ENCODE results near the gene ADI1. TPM values are rescaled to one million over a fixed set of nuclear protein-coding genes. Genes with fewer than 3 reads are reported as not detected.

Gene ADI1
- total and polyA plus RNA-seq, 10 of the 15 experiments (the other 5 are each of a cell fraction or from before 2014, with no cell fraction given) = 4.4 to 78.7 (median 17.2) TPM

- Histone ChIP-seq H4K20me1 (ENCODE audit: control insufficient read depth, insufficient read depth) (no peaks in the 10 kb centered on the region), H3K27ac (ENCODE audit: control insufficient read depth, insufficient read depth) (peak overlapping the region; percentile 13; the same call in 1 of the 2 replicates), H3K4me3 (no peak overlapping the region), H3K4me1 (ENCODE audit: control insufficient read depth, insufficient read depth, low read length) (peaks cover 9% of the 10 kb centered on the region), H2AFZ (ENCODE audit: control insufficient read depth, low read depth, low read length) (no peak overlapping the region), H3K27me3 (replicated peaks in 1 of 2; ENCODE audit: control insufficient read depth in 2 of 2, insufficient read depth in 2 of 2, low read length in 1 of 2) (no peaks in the 10 kb centered on the region), H3K79me2 (ENCODE audit: control insufficient read depth, insufficient read depth, low read length) (no peaks in the 10 kb centered on the region), H3K9ac (ENCODE audit: control insufficient read depth, insufficient read depth, low read length) (no peak overlapping the region), H3K9me3 (replicated peaks; ENCODE audit: control insufficient read depth, insufficient read depth, low read length) (no peaks in the 10 kb centered on the region), H3K4me2 (ENCODE audit: control insufficient read depth, insufficient read depth) (no peak overlapping the region; the same call in 1 of the 2 replicates), H3K36me3 (ENCODE audit: control insufficient read depth in 2 of 2, insufficient read depth in 2 of 2, low read length in 1 of 2) (peaks cover 6% of the 10 kb centered on the region in 2 experiments)
- WGBS (ENCODE audit: insufficient coverage, insufficient replicate concordance, low lambda C conversion rate, missing lambda C conversion rate) = 79% methylated on average over 31 of the region's 31 CpGs
- RAD21 ChIA-PET (ENCODE audit: unreplicated experiment) = no interaction called here
- CTCF ChIA-PET = interaction anchor here (0.6 to 1.6 kb wide), 2 partner anchors 18 to 173 kb away, joined by 3 to 4 read pairs; no protein-coding TSS in a partner anchor
- FAIRE-seq (no peak), ATAC-seq (no peak), DNase-seq (ENCODE audit: low read depth, low spot score) (no peak)
- BruUV-seq (replicated peaks) = no TSS peak
- SMC1A ChIA-PET (ENCODE audit: uncharacterized antibody, unreplicated experiment) = no interaction called here
- POLR2A ChIA-PET = no interaction called here
- in situ Hi-C loops (cut with MboI) (no loop called here), intact Hi-C loops (cut with micrococcal nuclease; ENCODE audit: unreplicated experiment) (no loop called here)
- TF ChIP-seq SPI1 (IDR thresholded peaks at IDR 0.05; ENCODE audit: borderline replicate concordance, insufficient read depth, low read depth, low read length) (no peak), BRCA1 (IDR thresholded peaks at IDR 0.05; ENCODE audit: low read depth, low read length) (no peak), RAD21 (IDR thresholded peaks at IDR 0.05; ENCODE audit: insufficient read depth, low read depth, low read length) (no peak), CHD1 (IDR thresholded peaks at IDR 0.05; ENCODE audit: low read depth, low read length) (no peak), E4F1 (IDR thresholded peaks at IDR 0.05; ENCODE audit: borderline replicate concordance, partially characterized antibody) (no peak), HDAC2 (IDR thresholded peaks at IDR 0.05) (no peak), REST (IDR thresholded peaks at IDR 0.05; ENCODE audit: low read depth, low read length) (no peak), MEF2B (IDR thresholded peaks at IDR 0.05; ENCODE audit: partially characterized antibody, poor library complexity, severe bottlenecking) (no peak), POU2F2 (IDR thresholded peaks at IDR 0.05; ENCODE audit: borderline replicate concordance, low read depth, low read length) (no peak), RFX5 (IDR thresholded peaks at IDR 0.05; ENCODE audit: low read depth, low read length) (no peak), ESRRA (IDR thresholded peaks at IDR 0.05; ENCODE audit: low read length) (no peak), POLR2AphosphoS5 (IDR thresholded peaks at IDR 0.05; ENCODE audit: low read length) (no peak), RB1 (IDR thresholded peaks at IDR 0.05; ENCODE audit: borderline replicate concordance) (no peak), NFIC (IDR thresholded peaks at IDR 0.05; ENCODE audit: low read depth, low read length) (no peak), FOS (IDR thresholded peaks at IDR 0.05; ENCODE audit: borderline replicate concordance, extremely low read depth, insufficient read length) (no peak)
Observed at GRCh38 chr2:3479430-3480320, 39.7 kb downstream of the ADI1 start.
